Spleen (tissue), 11 donors: ENCODE data around the gene CACNG8. TPM values are rescaled to one million over a fixed set of nuclear protein-coding genes. Genes with fewer than 3 reads are reported as not detected.
"Not testable (repeated sequence)": the region's sequence is repeated elsewhere in the genome, so short reads cannot be mapped to it uniquely, and the experiment has no call there.

Experiments
- DNase-seq: peaks from one replicate; pipeline ENCODE4 v3.0.0-alpha.2; 2020
- H3K27ac ChIP-seq, 8 donors: fragments of 200-600 bp; sonication (generic) in 7 of 8; 1 replicate in 4 of 8; 2 replicates in 4 of 8; pipeline versions ENCODE4 v1.5.0 to v1.8.0; 2016 to 2021; ENCODE audit warnings: inconsistent platforms in 4 of 8, mild to moderate bottlenecking in 4 of 8, moderate library complexity in 1 of 8
- H3K27me3 ChIP-seq, 7 donors: fragments of 200-600 bp; sonication (generic) in 6 of 7; replicated peaks in 1 of 7; 1 replicate in 4 of 7; 2 replicates in 3 of 7; pipeline versions ENCODE4 v1.5.0 to v1.8.0; 2016 to 2021; ENCODE audit warnings: inconsistent platforms in 3 of 7, mild to moderate bottlenecking in 1 of 7
- H3K36me3 ChIP-seq, 6 donors: fragments of 200-600 bp; sonication (generic) in 5 of 6; 1 replicate in 4 of 6; 2 replicates in 2 of 6; pipeline versions ENCODE4 v1.5.0 to v1.8.0; 2016 to 2021; ENCODE audit warnings: inconsistent platforms in 2 of 6
- H3K4me1 ChIP-seq, 6 donors: fragments of 200-600 bp; sonication (generic) in 5 of 6; 1 replicate in 3 of 6; 2 replicates in 3 of 6; pipeline versions ENCODE4 v1.5.0 to v1.8.0; 2016 to 2021; ENCODE audit warnings: inconsistent platforms in 3 of 6
- H3K4me3 ChIP-seq, 8 donors: fragments of 200-600 bp; sonication (generic) in 7 of 8; 1 replicate in 4 of 8; 2 replicates in 4 of 8; pipeline versions ENCODE4 v1.5.0 to v1.8.0; 2016 to 2021; ENCODE audit warnings: inconsistent platforms in 4 of 8, mild to moderate bottlenecking in 4 of 8, moderate library complexity in 2 of 8
- H3K9me3 ChIP-seq, 8 donors: fragments of 200-600 bp; sonication (generic) in 7 of 8; 1 replicate in 4 of 8; 2 replicates in 4 of 8; pipeline versions ENCODE4 v1.5.0 to v1.8.0; 2016 to 2021; ENCODE audit warnings: inconsistent platforms in 4 of 8
- CTCF ChIP-seq, 11 experiments: fragments of 200-600 bp in 7 of 11; fragments of 450-650 bp in 4 of 11; sonication (generic) in 4 of 11; IDR thresholded peaks in 8 of 11; conservative IDR thresholded peaks in 3 of 11; 1 replicate in 7 of 11; 2 replicates in 4 of 11; pipeline versions ENCODE4 v1.4.0 to v1.8.0; 2016 to 2021; ENCODE audit warnings: antibody characterized with exemption in 11 of 11, inconsistent platforms in 4 of 11, mild to moderate bottlenecking in 1 of 11
- POLR2A ChIP-seq, 3 donors: fragments of 450-650 bp; IDR thresholded peaks; one replicate each; pipeline ENCODE4 v1.5.1; 2017; ENCODE audit warnings: antibody characterized with exemption in 3 of 3, mild to moderate bottlenecking in 1 of 3
- POLR2AphosphoS5 ChIP-seq, 3 donors: sonication (generic); formaldehyde crosslinking; IDR thresholded peaks; one replicate each; pipeline ENCODE4 v1.5.1; 2017; ENCODE audit warnings: antibody characterized with exemption in 3 of 3
- WGBS, 5 donors: extraction: QIAGEN DNeasy Blood & Tissue Kit in 3 of 5; methylation state at CpG; one replicate each; pipeline versions ENCODE4 v1.1.5 to v1.1.7; 2013 to 2018; 5-methylcytosine and 5-hydroxymethylcytosine counted together
- intact Hi-C: fragments of 100-400 bp; cut with DNase I; formaldehyde crosslinking; loops from one replicate; pipeline ENCODE4 v1.15.0; 2023; ENCODE audit warnings: low total_unique reads
- polyA plus RNA-seq, 3 donors: library from polyadenylated mRNA; stranded (reverse); fragments of 200-250 nt; gene quantifications; one replicate each; pipeline ENCODE4 v1.2.1, GENCODE V29; 2013
- total RNA-seq, 7 donors: library from RNA; depleted of rRNA in 3 of 7; stranded (reverse); fragments of >200 nt in 3 of 7; fragmentation: NEBNext Ultra II Directional in 4 of 7; extraction: Animal tissue kit (Norgen Biotek cat#: 25700) in 4 of 7; gene quantifications; one replicate each; pipeline versions ENCODE4 v1.1.0 to v1.2.1, GENCODE V29; 2016 to 2021
- donor health status: healthy with polysubstance abuse.
- donor health status: DM: no; HTN: no; CAD: no; lungs with moderate emphysema.
- donor health status: DM: no; HTN: no; CAD: no.
- donor health status: Bipolar disorder and iron deficiency.
- donor health status: healthy.
- donor health status: DM: no; HTN: no; CAD: no.
- donor health status: DM: yes; HTN: yes; CAD: no.

Gene CACNG8
- total and polyA plus RNA-seq, 10 donors, result 0.02 to 0.11 (median 0.05) TPM; not detected in 6

DNA sequence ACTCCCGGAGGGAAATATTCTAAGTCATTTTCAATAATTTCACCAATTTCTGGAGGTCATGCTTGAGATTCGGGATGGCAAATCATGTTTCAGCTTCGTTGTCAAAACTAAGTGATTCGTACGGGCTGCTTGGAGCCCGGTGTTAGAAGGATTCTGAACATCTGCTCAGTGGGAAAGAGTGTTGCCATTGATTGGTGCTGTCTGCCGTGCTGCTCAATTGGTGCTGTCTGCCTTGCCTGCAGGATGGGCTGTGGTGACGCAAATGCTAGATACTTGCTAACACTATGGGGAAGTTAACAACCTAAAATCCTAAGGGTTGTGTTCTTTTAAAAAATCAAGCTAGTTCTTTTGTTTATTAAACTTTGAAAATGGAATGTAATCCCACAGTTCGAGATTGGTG is 17.3 kb upstream of the CACNG8 start:
- 47 to 59% (median 51%) methylated on average over 9 of the region's 9 CpGs for WGBS, 5 donors
- Histone ChIP-seq H3K27me3 (peaks cover 0 to 89% (median 20%) of the 10 kb centered on the region in 7 donors), H3K4me3 (no peak overlapping the region), H3K36me3 (no peaks in the 10 kb centered on the region), H3K4me1 (no peaks in the 10 kb centered on the region), H3K9me3 (peaks cover 0 to 20% (median 0%) of the 10 kb centered on the region in 8 donors), H3K27ac (no peak overlapping the region)
- TF ChIP-seq CTCF (IDR thresholded peaks at IDR 0.05 in 8 of 11, conservative IDR thresholded peaks at IDR 0.05 in 3 of 11) (no peak), POLR2AphosphoS5 (IDR thresholded peaks at IDR 0.05) (no peak), POLR2A (IDR thresholded peaks at IDR 0.05) (no peak)
- DNase-seq, result no peak
- intact Hi-C loops, result no loop called here

DNA sequence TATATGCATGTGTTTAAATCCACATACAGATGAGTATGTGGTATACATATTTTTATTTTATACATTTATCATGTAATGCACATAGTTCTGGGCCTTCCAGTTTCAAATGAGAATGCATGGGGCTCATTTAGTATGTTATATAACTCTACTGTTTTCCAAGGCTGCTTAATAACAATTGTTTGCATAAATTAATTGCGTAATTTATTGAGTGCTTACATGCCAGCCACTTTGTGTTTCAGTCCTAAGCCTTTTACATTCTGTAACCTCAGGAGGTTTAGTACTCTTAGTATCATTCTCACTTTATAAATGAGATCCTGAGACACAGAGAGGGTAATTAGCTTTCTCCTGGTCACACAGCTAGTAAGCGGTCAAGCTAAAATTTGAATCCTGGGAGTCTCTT is 16.7 kb upstream of the CACNG8 start:
- Histone ChIP-seq H3K9me3 (peaks cover 0 to 20% (median 0%) of the 10 kb centered on the region in 8 donors), H3K36me3 (no peaks in the 10 kb centered on the region), H3K4me1 (no peaks in the 10 kb centered on the region), H3K27me3 (peaks cover 0 to 89% (median 20%) of the 10 kb centered on the region in 7 donors), H3K27ac (no peak overlapping the region), H3K4me3 (no peak overlapping the region)
- intact Hi-C loops, result no loop called here
- DNase-seq, result no peak
- WGBS, 5 donors, result 93 to 100% (median 96%) methylated on average over 2 of the region's 2 CpGs
- TF ChIP-seq POLR2AphosphoS5 (IDR thresholded peaks at IDR 0.05), result no peak
- TF ChIP-seq POLR2A (IDR thresholded peaks at IDR 0.05), result no peak
- no peak for TF ChIP-seq CTCF (IDR thresholded peaks at IDR 0.05 in 8 of 11, conservative IDR thresholded peaks at IDR 0.05 in 3 of 11)

- peaks cover 0 to 6% (median 0%) of the 10 kb centered on the region in 8 donors for H3K9me3 ChIP-seq
- no peak for DNase-seq
- no peaks in the 10 kb centered on the region for H3K36me3 ChIP-seq
- TF ChIP-seq CTCF (IDR thresholded peaks at IDR 0.05 in 8 of 11, conservative IDR thresholded peaks at IDR 0.05 in 3 of 11) (no peak), POLR2A (IDR thresholded peaks at IDR 0.05) (no peak), POLR2AphosphoS5 (IDR thresholded peaks at IDR 0.05) (no peak)
- no peak overlapping the region for H3K27ac ChIP-seq
- no peaks in the 10 kb centered on the region for H3K4me1 ChIP-seq
- no peak overlapping the region for H3K4me3 ChIP-seq
- 62 to 73% (median 69%) methylated on average over 5 of the region's 5 CpGs for WGBS, 5 donors
- peaks cover 0 to 89% (median 9%) of the 10 kb centered on the region in 7 donors for H3K27me3 ChIP-seq
- intact Hi-C loops, result no loop called here
Measured at GRCh38 chr19:53947624-53948023, 15.1 kb upstream of the CACNG8 start.

- H3K27ac ChIP-seq, H3K4me1 ChIP-seq, DNase-seq, intact Hi-C loops, H3K36me3 ChIP-seq, H3K9me3 ChIP-seq, H3K4me3 ChIP-seq: not testable (repeated sequence)
- WGBS, 5 donors, result 76 to 92% (median 87%) methylated on average over 5 of the region's 5 CpGs
- H3K27me3 ChIP-seq, result peaks cover 0 to 89% (median 0%) of the 10 kb centered on the region in 7 donors
Measured at GRCh38 chr19:53948611-53949010, 14.1 kb upstream of the CACNG8 start.

GRCh38 chr19:53951436-53951835 is 11.3 kb upstream of the CACNG8 start:
- no peak for DNase-seq
- WGBS, 5 donors, result 15 to 22% (median 20%) methylated on average over 11 of the region's 11 CpGs
- Histone ChIP-seq H3K4me3 (no peak overlapping the region), H3K27ac (no peak overlapping the region), H3K4me1 (no peaks in the 10 kb centered on the region), H3K9me3 (peaks cover 0 to 10% (median 4%) of the 10 kb centered on the region in 8 donors), H3K27me3 (peaks cover 0 to 98% (median 0%) of the 10 kb centered on the region in 7 donors), H3K36me3 (no peaks in the 10 kb centered on the region)
- no peak for TF ChIP-seq CTCF (IDR thresholded peaks at IDR 0.05 in 8 of 11, conservative IDR thresholded peaks at IDR 0.05 in 3 of 11)
- no peak for TF ChIP-seq POLR2AphosphoS5 (IDR thresholded peaks at IDR 0.05)
- no peak for TF ChIP-seq POLR2A (IDR thresholded peaks at IDR 0.05)
- intact Hi-C loops, result no loop called here
